ENCODE results near the gene GJB4.

The GJB4 gene

DNA sequence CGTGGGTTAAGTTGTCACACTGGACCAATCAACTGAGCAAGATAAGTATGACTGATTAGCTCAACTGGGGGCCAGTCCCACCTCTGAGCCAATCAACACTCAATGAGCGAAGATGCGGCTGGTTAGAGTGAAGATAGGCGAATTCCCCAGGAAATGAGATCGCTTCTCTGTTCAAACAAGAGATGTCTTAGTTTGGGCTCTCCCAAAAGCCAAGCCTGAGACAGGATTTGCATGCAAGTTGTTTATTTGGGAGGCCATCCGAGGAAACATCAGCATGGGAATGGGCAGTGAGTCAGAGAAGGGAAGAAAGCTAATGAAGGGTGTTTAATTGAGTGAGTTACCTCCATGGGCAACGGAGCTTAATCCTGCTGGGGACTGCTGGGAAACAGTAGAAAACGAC is 9.5 kb upstream of the GJB4 start:
- TF ChIP-seq, protein P1, sequence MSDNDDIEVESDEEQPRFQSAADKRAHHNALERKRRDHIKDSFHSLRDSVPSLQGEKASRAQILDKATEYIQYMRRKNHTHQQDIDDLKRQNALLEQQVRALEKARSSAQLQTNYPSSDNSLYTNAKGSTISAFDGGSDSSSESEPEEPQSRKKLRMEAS (IDR thresholded peaks at IDR 0.05): no peak
- TF ChIP-seq TEAD4 (IDR thresholded peaks at IDR 0.05): no peak

DNA sequence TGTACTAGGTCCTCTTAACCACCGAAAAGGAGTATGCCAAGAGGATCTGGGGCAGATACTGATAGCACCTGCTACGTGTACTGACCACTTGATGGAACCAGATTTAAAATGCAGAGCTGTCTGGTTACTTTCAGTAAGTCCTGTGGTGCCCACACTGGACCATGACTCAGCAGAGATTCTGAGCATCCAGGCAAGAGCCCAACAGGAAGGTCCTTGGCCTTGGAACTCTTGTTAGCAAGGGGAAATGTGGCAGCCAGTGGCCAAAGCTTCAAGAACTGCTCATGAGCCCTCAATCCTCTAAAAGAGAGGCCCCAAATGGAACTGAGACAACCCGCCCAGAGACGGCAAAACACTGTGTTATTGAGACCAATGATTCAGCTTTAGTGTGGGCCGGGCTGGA is 8.9 kb upstream of the GJB4 start:
- TF ChIP-seq, protein P1 (IDR thresholded peaks at IDR 0.05): no peak
- TF ChIP-seq, protein P2, sequence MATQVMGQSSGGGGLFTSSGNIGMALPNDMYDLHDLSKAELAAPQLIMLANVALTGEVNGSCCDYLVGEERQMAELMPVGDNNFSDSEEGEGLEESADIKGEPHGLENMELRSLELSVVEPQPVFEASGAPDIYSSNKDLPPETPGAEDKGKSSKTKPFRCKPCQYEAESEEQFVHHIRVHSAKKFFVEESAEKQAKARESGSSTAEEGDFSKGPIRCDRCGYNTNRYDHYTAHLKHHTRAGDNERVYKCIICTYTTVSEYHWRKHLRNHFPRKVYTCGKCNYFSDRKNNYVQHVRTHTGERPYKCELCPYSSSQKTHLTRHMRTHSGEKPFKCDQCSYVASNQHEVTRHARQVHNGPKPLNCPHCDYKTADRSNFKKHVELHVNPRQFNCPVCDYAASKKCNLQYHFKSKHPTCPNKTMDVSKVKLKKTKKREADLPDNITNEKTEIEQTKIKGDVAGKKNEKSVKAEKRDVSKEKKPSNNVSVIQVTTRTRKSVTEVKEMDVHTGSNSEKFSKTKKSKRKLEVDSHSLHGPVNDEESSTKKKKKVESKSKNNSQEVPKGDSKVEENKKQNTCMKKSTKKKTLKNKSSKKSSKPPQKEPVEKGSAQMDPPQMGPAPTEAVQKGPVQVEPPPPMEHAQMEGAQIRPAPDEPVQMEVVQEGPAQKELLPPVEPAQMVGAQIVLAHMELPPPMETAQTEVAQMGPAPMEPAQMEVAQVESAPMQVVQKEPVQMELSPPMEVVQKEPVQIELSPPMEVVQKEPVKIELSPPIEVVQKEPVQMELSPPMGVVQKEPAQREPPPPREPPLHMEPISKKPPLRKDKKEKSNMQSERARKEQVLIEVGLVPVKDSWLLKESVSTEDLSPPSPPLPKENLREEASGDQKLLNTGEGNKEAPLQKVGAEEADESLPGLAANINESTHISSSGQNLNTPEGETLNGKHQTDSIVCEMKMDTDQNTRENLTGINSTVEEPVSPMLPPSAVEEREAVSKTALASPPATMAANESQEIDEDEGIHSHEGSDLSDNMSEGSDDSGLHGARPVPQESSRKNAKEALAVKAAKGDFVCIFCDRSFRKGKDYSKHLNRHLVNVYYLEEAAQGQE (IDR thresholded peaks at IDR 0.05; ENCODE audit: low read depth): no peak
- no peak for TF ChIP-seq EGR1 (IDR thresholded peaks at IDR 0.05)

DNA sequence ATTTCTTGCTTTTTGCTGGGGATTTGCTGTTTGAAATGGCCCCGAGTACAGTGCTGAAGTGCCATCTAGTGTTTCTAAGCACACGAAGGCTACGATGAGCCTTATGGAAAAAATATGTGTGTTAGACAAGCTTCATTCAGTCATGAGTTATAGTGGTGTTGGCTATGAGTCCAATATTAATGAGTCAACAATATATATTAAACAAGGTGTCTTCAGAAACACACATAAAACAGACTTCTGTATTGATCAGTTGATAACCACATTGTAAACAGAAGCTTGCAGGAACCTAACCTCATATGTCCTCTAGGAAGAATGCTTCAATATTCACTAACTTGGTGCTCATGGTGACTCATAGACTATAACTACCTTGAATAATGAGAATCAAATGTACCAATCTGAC is 6.4 kb upstream of the GJB4 start:
- TF ChIP-seq NFIC (IDR thresholded peaks at IDR 0.05) (no peak), RAD21 (IDR thresholded peaks at IDR 0.05; ENCODE audit: low read depth) (no peak), CEBPB (IDR thresholded peaks at IDR 0.05) (no peak)
- TF ChIP-seq, protein P2 (IDR thresholded peaks at IDR 0.05; ENCODE audit: low read depth): no peak
- TF ChIP-seq, protein P1 (IDR thresholded peaks at IDR 0.05): no peak
- TF ChIP-seq, protein P3, sequence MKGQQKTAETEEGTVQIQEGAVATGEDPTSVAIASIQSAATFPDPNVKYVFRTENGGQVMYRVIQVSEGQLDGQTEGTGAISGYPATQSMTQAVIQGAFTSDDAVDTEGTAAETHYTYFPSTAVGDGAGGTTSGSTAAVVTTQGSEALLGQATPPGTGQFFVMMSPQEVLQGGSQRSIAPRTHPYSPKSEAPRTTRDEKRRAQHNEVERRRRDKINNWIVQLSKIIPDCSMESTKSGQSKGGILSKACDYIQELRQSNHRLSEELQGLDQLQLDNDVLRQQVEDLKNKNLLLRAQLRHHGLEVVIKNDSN (IDR thresholded peaks at IDR 0.05): no peak

DNA sequence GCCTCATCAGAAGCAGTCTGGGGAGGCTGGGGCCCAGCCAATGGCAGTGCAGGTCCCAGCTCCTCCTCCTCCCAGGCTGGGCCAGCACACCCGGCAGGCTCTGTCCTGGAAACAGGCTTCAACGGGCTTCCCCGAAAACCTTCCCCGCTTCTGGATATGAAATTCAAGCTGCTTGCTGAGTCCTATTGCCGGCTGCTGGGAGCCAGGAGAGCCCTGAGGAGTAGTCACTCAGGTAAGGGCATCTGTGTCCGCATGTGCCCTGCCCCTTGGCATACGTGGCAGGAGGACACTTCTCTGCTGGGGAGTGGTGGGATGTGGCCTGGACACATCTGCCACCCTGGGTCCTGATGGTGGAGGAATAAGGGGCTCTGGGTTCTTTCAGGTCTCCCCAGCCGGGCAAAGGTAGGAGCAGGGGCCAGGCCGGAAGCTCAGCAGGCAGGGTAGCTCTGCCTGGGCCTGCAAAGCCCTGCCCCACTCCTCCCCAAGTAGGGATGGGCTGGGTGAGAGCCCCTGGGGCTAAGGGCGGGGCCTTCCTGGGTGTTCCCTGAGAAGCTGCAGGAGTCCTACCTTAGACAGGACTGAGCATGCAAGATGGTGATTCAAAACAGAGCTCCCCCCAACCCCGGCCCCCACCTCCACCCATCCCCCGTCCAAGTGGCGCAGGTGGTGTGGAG is 4.4 kb upstream of the GJB4 start, which contains the start of gene GJB5:
TSS of gene GJB5 (plus strand) at position 84 of the 674 bp plus-strand sequence. CDS start 2,284 bp downstream, outside the sequence.
- TF ChIP-seq ZBTB7A (IDR thresholded peaks at IDR 0.05; ENCODE audit: low read depth): no peak
- TF ChIP-seq FOXM1 (IDR thresholded peaks at IDR 0.05; ENCODE audit: borderline replicate concordance, low read depth): no peak
- no peak for TF ChIP-seq RAD21 (IDR thresholded peaks at IDR 0.05; ENCODE audit: low read depth)
- no peak for TF ChIP-seq NFIC (IDR thresholded peaks at IDR 0.05)
- TF ChIP-seq, protein P2 (IDR thresholded peaks at IDR 0.05; ENCODE audit: low read depth): no peak
- TF ChIP-seq TAF1 (IDR thresholded peaks at IDR 0.05; ENCODE audit: low read depth): no peak
- TF ChIP-seq EGR1 (IDR thresholded peaks at IDR 0.05): no peak
- TF ChIP-seq CREB1 (IDR thresholded peaks at IDR 0.05; ENCODE audit: low read depth): no peak
- no peak for TF ChIP-seq TEAD4 (IDR thresholded peaks at IDR 0.05)
- TF ChIP-seq, protein P1 (IDR thresholded peaks at IDR 0.05): no peak
- no peak for TF ChIP-seq EP300 (IDR thresholded peaks at IDR 0.05; ENCODE audit: borderline replicate concordance)
- no peak for TF ChIP-seq YY1 (IDR thresholded peaks at IDR 0.05; ENCODE audit: low read depth)
- TF ChIP-seq CEBPB (IDR thresholded peaks at IDR 0.05): no peak
- no peak for TF ChIP-seq TCF12 (IDR thresholded peaks at IDR 0.05; ENCODE audit: low read depth)
- TF ChIP-seq, protein P3 (IDR thresholded peaks at IDR 0.05): no peak

DNA sequence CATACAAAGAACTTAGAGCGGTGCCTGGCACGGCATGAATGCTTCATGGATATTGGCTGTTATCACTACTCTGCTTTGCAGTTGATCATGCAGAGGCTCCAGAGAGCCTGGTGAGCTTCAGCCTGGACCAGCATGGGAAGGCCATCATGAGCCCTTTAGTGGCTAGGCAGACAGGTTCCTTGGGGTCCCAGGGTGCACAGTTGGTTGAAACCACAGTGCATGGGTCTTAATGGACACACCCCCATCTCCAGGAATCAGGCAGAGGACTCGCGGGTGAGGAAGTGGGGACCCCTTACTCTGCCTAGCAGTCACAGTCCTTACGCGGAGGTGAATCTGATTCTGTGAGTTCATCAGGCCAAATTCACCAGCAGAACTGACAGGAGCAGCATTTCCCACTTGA is 3.6 kb upstream of the GJB4 start:
- TF ChIP-seq, protein P3 (IDR thresholded peaks at IDR 0.05): no peak
- TF ChIP-seq FOXM1 (IDR thresholded peaks at IDR 0.05; ENCODE audit: borderline replicate concordance, low read depth) (no peak), TAF1 (IDR thresholded peaks at IDR 0.05; ENCODE audit: low read depth) (no peak)
